ENCODE results near the gene PRRC2C.
A peak's percentile ranks its signal among the peaks of the same experiment; 100 is the strongest.

Gene PRRC2C

GRCh38 chr1:171484760-171485374, 463 bp upstream of the PRRC2C start:
- Mint-ChIP-seq H3K4me3 (peak overlapping the region; percentile 94), H3K27me3 (no peaks in the 10 kb centered on the region), H3K4me1 (ENCODE audit: low read depth) (peaks cover 40% of the 10 kb centered on the region), H3K9me3 (no peaks in the 10 kb centered on the region), H3K27ac (peak overlapping the region; percentile 96), H3K36me3 (ENCODE audit: low read depth) (peaks cover 27% of the 10 kb centered on the region)

GRCh38 chr1:171486048-171486519, 754 bp downstream of the PRRC2C start:
- Mint-ChIP-seq H3K27me3 (no peaks in the 10 kb centered on the region), H3K9me3 (no peaks in the 10 kb centered on the region), H3K4me3 (peak overlapping the region; percentile 94), H3K4me1 (ENCODE audit: low read depth) (peaks cover 50% of the 10 kb centered on the region), H3K27ac (peak overlapping the region; percentile 96), H3K36me3 (ENCODE audit: low read depth) (peaks cover 36% of the 10 kb centered on the region)

GRCh38 chr1:171487038-171487437, 1.7 kb downstream of the PRRC2C start:
- Mint-ChIP-seq H3K27ac (peak overlapping the region; percentile 96), H3K36me3 (ENCODE audit: low read depth) (peaks cover 46% of the 10 kb centered on the region), H3K4me3 (peak overlapping the region; percentile 94), H3K9me3 (no peaks in the 10 kb centered on the region), H3K4me1 (ENCODE audit: low read depth) (peaks cover 58% of the 10 kb centered on the region), H3K27me3 (no peaks in the 10 kb centered on the region)

GRCh38 chr1:171488190-171488929, 3.0 kb downstream of the PRRC2C start:
- Mint-ChIP-seq H3K27me3 (no peaks in the 10 kb centered on the region), H3K27ac (peak overlapping the region; percentile 79), H3K4me3 (peak overlapping the region; percentile 94), H3K36me3 (ENCODE audit: low read depth) (peaks cover 55% of the 10 kb centered on the region), H3K9me3 (no peaks in the 10 kb centered on the region), H3K4me1 (ENCODE audit: low read depth) (peaks cover 70% of the 10 kb centered on the region)

GRCh38 chr1:171494076-171494475, 8.7 kb downstream of the PRRC2C start:
- no peak overlapping the region for H3K27ac Mint-ChIP-seq
- no peak overlapping the region for H3K4me3 Mint-ChIP-seq
- no peaks in the 10 kb centered on the region for H3K9me3 Mint-ChIP-seq
- H3K36me3 Mint-ChIP-seq (ENCODE audit: low read depth), result peaks cover 65% of the 10 kb centered on the region
- no peaks in the 10 kb centered on the region for H3K27me3 Mint-ChIP-seq
- peaks cover 84% of the 10 kb centered on the region for H3K4me1 Mint-ChIP-seq (ENCODE audit: low read depth)

- Mint-ChIP-seq H3K9me3 (no peaks in the 10 kb centered on the region), H3K27me3 (no peaks in the 10 kb centered on the region), H3K4me3 (no peak overlapping the region), H3K4me1 (ENCODE audit: low read depth) (peaks cover 85% of the 10 kb centered on the region), H3K36me3 (ENCODE audit: low read depth) (peaks cover 65% of the 10 kb centered on the region), H3K27ac (peak overlapping the region; percentile 58)
Measured at GRCh38 chr1:171495444-171495843, 10.1 kb downstream of the PRRC2C start.

- no peaks in the 10 kb centered on the region for H3K9me3 Mint-ChIP-seq
- H3K27me3 Mint-ChIP-seq, result no peaks in the 10 kb centered on the region
- peaks cover 93% of the 10 kb centered on the region for H3K4me1 Mint-ChIP-seq (ENCODE audit: low read depth)
- peaks cover 68% of the 10 kb centered on the region for H3K36me3 Mint-ChIP-seq (ENCODE audit: low read depth)
- peak overlapping the region; percentile 41 for H3K27ac Mint-ChIP-seq
- H3K4me3 Mint-ChIP-seq, result no peak overlapping the region
Measured at GRCh38 chr1:171500304-171500703, 15.0 kb downstream of the PRRC2C start.

- H3K4me1 Mint-ChIP-seq (ENCODE audit: low read depth), result peaks cover 93% of the 10 kb centered on the region
- H3K4me3 Mint-ChIP-seq, result peak overlapping the region; percentile 20
- H3K36me3 Mint-ChIP-seq (ENCODE audit: low read depth), result peaks cover 63% of the 10 kb centered on the region
- H3K9me3 Mint-ChIP-seq, result no peaks in the 10 kb centered on the region
- H3K27me3 Mint-ChIP-seq, result no peaks in the 10 kb centered on the region
- peak overlapping the region; percentile 17 for H3K27ac Mint-ChIP-seq
Measured at GRCh38 chr1:171500803-171501202, 15.5 kb downstream of the PRRC2C start.

GRCh38 chr1:171501305-171502024, 16.1 kb downstream of the PRRC2C start:
- Mint-ChIP-seq H3K4me1 (ENCODE audit: low read depth) (peaks cover 94% of the 10 kb centered on the region), H3K36me3 (ENCODE audit: low read depth) (peaks cover 65% of the 10 kb centered on the region), H3K9me3 (no peaks in the 10 kb centered on the region), H3K27me3 (no peaks in the 10 kb centered on the region), H3K4me3 (peak overlapping the region; percentile 20), H3K27ac (peak overlapping the region; percentile 79)

- H3K4me1 Mint-ChIP-seq (ENCODE audit: low read depth), result peaks cover 98% of the 10 kb centered on the region
- peak overlapping the region; percentile 77 for H3K27ac Mint-ChIP-seq
- no peaks in the 10 kb centered on the region for H3K9me3 Mint-ChIP-seq
- peaks cover 36% of the 10 kb centered on the region for H3K36me3 Mint-ChIP-seq (ENCODE audit: low read depth)
- no peaks in the 10 kb centered on the region for H3K27me3 Mint-ChIP-seq
- peak overlapping the region; percentile 21 for H3K4me3 Mint-ChIP-seq
Measured at GRCh38 chr1:171506525-171507304, 21.4 kb downstream of the PRRC2C start.

GRCh38 chr1:171507435-171507834, 22.1 kb downstream of the PRRC2C start:
- Mint-ChIP-seq H3K4me3 (no peak overlapping the region), H3K4me1 (ENCODE audit: low read depth) (peaks cover 97% of the 10 kb centered on the region), H3K27ac (peak overlapping the region; percentile 61), H3K36me3 (ENCODE audit: low read depth) (peaks cover 34% of the 10 kb centered on the region), H3K9me3 (no peaks in the 10 kb centered on the region), H3K27me3 (no peaks in the 10 kb centered on the region)

GRCh38 chr1:171509191-171509590, 23.9 kb downstream of the PRRC2C start:
- Mint-ChIP-seq H3K36me3 (ENCODE audit: low read depth) (peaks cover 32% of the 10 kb centered on the region), H3K9me3 (no peaks in the 10 kb centered on the region), H3K27ac (peak overlapping the region; percentile 39), H3K4me3 (peak overlapping the region; percentile 28), H3K27me3 (no peaks in the 10 kb centered on the region), H3K4me1 (ENCODE audit: low read depth) (peaks cover 86% of the 10 kb centered on the region)

- Mint-ChIP-seq H3K27me3 (no peaks in the 10 kb centered on the region), H3K9me3 (no peaks in the 10 kb centered on the region), H3K4me3 (no peak overlapping the region), H3K4me1 (ENCODE audit: low read depth) (peaks cover 64% of the 10 kb centered on the region), H3K36me3 (ENCODE audit: low read depth) (peaks cover 59% of the 10 kb centered on the region), H3K27ac (no peak overlapping the region)
Measured at GRCh38 chr1:171513743-171514142, 28.4 kb downstream of the PRRC2C start.

GRCh38 chr1:171515299-171515698, 30.0 kb downstream of the PRRC2C start:
- H3K9me3 Mint-ChIP-seq, result no peaks in the 10 kb centered on the region
- no peak overlapping the region for H3K4me3 Mint-ChIP-seq
- no peaks in the 10 kb centered on the region for H3K27me3 Mint-ChIP-seq
- H3K4me1 Mint-ChIP-seq (ENCODE audit: low read depth), result peaks cover 50% of the 10 kb centered on the region
- H3K27ac Mint-ChIP-seq, result peak overlapping the region; percentile 81
- H3K36me3 Mint-ChIP-seq (ENCODE audit: low read depth), result peaks cover 65% of the 10 kb centered on the region

Data from stimulated activated naive CD8-positive, alpha-beta T cell treated with anti-CD3 and anti-CD28 coated beads, Interleukin-15, Interleukin-2, amounts not matched to agents 100 ng/mL and 50 ng/mL, for 24 hours (primary cell).